GM12878 (cell line): Measurements from ENCODE around the gene FAM53B. TPM values are rescaled to one million over a fixed set of nuclear protein-coding genes. Genes with fewer than 3 reads are reported as not detected.

Source experiments
- BCL11A ChIP-seq: IDR thresholded peaks from 2 replicates; pipeline ENCODE4 v1.6.1; 2011; ENCODE audit warnings: low read depth, low read length
- ELK1 ChIP-seq: IDR thresholded peaks from 2 replicates; pipeline ENCODE4 v1.6.1; 2012; ENCODE audit warnings: low read depth, low read length, improper control_type of control experiment
- HDAC6 ChIP-seq: fragments of 200-600 bp; sonication (generic); IDR thresholded peaks from one replicate; pipeline ENCODE4 v1.8.0; 2017; ENCODE audit warnings: antibody characterized with exemption; ENCODE audit not compliant: unreplicated experiment
- PAX5 ChIP-seq: IDR thresholded peaks from 2 replicates; pipeline ENCODE4 v1.6.1; 2011; ENCODE audit warnings: low read depth, low read length, borderline replicate concordance
- PRDM15 ChIP-seq: fragments of 450-650 bp; formaldehyde crosslinking; IDR thresholded peaks from 2 replicates; pipeline ENCODE4 v1.4.0; 2020; ENCODE audit warnings: mild to moderate bottlenecking, moderate library complexity
- SIX5 ChIP-seq: IDR thresholded peaks from 2 replicates; pipeline ENCODE4 v1.6.1; 2011; ENCODE audit warnings: mild to moderate bottlenecking, low read depth, low read length, moderate library complexity; ENCODE audit not compliant: severe bottlenecking
- SMC3 ChIP-seq: IDR thresholded peaks from 2 replicates; pipeline ENCODE4 v1.6.1; 2011; ENCODE audit warnings: low read length, improper control_type of control experiment, borderline replicate concordance
- STAT3 ChIP-seq: IDR thresholded peaks from 2 replicates; pipeline ENCODE4 v1.6.1; 2011; ENCODE audit warnings: low read depth, low read length, improper control_type of control experiment
- TCF7 ChIP-seq: IDR thresholded peaks from 2 replicates; pipeline ENCODE4 v1.6.1; 2014; ENCODE audit warnings: antibody characterized with exemption, borderline replicate concordance
- ZBTB4 ChIP-seq: fragments of 450-650 bp; formaldehyde crosslinking; IDR thresholded peaks from 2 replicates; pipeline ENCODE4 v1.4.0; 2022; ENCODE audit warnings: mild to moderate bottlenecking, moderate library complexity
- ZNF384 ChIP-seq: IDR thresholded peaks from 2 replicates; pipeline ENCODE4 v1.6.1; 2012; ENCODE audit warnings: low read depth, mild to moderate bottlenecking, low read length, improper control_type of control experiment, borderline replicate concordance
- ZSCAN29 ChIP-seq: fragments of 450-650 bp; IDR thresholded peaks from 2 replicates; pipeline ENCODE4 v1.6.1; 2017; ENCODE audit warnings: mild to moderate bottlenecking, moderate library complexity
- polyA plus RNA-seq, 11 experiments: library from polyadenylated mRNA; depleted of rRNA in 4 of 11; unstranded in 6 of 11; stranded (reverse) in 5 of 11; fragments of >200 nt; fragmentation: Nextera tagmentation in 4 of 11; fragmentation: Illumina TruSeq in 1 of 11; extraction: Ambion mirVana in 4 of 11; extraction: Trizol in 1 of 11; gene quantifications; 1 replicate in 1 of 11; 2 replicates in 10 of 11; pipeline versions ENCODE4 v1.2.1 to v1.2.3, GENCODE V29; 2011 to 2016; ENCODE audit warnings: inconsistent platforms in 2 of 11, missing spikeins in 2 of 11, low read depth in 1 of 11
- total RNA-seq, 4 experiments: library from RNA; depleted of rRNA in 3 of 4; stranded (reverse); fragments of >200 nt in 3 of 4; fragmentation: Illumina TruSeq in 1 of 4; extraction: Trizol in 1 of 4; gene quantifications; 2 replicates each; pipeline versions ENCODE4 v1.2.1 to v1.2.3, GENCODE V29; 2013 to 2021
- TF ChIP-seq, protein P1 (sequence below): fragments of 450-650 bp; IDR thresholded peaks from 2 replicates; pipeline ENCODE4 v1.6.1; 2017; ENCODE audit warnings: mild to moderate bottlenecking
- TF ChIP-seq, protein P2 (sequence below): fragments of 450-650 bp; IDR thresholded peaks from 2 replicates; pipeline ENCODE4 v1.6.1; 2017; ENCODE audit warnings: low read depth, mild to moderate bottlenecking, moderate library complexity

The FAM53B gene
- total and polyA plus RNA-seq, 10 of the 15 experiments (the other 5 are each of a cell fraction or from before 2014, with no cell fraction given): 0.05 to 26.3 (median 8.1) TPM

- TF ChIP-seq ELK1 (no peak), ZSCAN29 (no peak), ZBTB4 (CRISPR knock-in tag) (no peak), STAT3 (no peak), ZNF384 (no peak), PRDM15 (CRISPR knock-in tag) (no peak), PAX5 (peak; percentile 93), BCL11A (peak; percentile 14; the same call in 1 of the 2 replicates), TCF7 (no peak), HDAC6 (no peak), SIX5 (no peak), SMC3 (no peak)
- TF ChIP-seq, protein P1, sequence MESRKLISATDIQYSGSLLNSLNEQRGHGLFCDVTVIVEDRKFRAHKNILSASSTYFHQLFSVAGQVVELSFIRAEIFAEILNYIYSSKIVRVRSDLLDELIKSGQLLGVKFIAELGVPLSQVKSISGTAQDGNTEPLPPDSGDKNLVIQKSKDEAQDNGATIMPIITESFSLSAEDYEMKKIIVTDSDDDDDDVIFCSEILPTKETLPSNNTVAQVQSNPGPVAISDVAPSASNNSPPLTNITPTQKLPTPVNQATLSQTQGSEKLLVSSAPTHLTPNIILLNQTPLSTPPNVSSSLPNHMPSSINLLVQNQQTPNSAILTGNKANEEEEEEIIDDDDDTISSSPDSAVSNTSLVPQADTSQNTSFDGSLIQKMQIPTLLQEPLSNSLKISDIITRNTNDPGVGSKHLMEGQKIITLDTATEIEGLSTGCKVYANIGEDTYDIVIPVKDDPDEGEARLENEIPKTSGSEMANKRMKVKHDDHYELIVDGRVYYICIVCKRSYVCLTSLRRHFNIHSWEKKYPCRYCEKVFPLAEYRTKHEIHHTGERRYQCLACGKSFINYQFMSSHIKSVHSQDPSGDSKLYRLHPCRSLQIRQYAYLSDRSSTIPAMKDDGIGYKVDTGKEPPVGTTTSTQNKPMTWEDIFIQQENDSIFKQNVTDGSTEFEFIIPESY: no peak
- TF ChIP-seq, protein P2, sequence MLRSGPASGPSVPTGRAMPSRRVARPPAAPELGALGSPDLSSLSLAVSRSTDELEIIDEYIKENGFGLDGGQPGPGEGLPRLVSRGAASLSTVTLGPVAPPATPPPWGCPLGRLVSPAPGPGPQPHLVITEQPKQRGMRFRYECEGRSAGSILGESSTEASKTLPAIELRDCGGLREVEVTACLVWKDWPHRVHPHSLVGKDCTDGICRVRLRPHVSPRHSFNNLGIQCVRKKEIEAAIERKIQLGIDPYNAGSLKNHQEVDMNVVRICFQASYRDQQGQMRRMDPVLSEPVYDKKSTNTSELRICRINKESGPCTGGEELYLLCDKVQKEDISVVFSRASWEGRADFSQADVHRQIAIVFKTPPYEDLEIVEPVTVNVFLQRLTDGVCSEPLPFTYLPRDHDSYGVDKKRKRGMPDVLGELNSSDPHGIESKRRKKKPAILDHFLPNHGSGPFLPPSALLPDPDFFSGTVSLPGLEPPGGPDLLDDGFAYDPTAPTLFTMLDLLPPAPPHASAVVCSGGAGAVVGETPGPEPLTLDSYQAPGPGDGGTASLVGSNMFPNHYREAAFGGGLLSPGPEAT: peak; percentile 95
Observed at GRCh38 chr10:124722798-124723783, 21.1 kb downstream of the FAM53B start (continued).
